Activated naive CD4-positive, alpha-beta T cell treated with anti-CD3 and anti-CD28 coated beads, Interleukin-2, amount 50 U/mL, for 16 hours (primary cell): ENCODE results near the gene EBLN2.

Experiments
- DNase-seq: peaks from one replicate; pipeline ENCODE4 v3.0.0-alpha.2; 2020

EBLN2 gene

DNA sequence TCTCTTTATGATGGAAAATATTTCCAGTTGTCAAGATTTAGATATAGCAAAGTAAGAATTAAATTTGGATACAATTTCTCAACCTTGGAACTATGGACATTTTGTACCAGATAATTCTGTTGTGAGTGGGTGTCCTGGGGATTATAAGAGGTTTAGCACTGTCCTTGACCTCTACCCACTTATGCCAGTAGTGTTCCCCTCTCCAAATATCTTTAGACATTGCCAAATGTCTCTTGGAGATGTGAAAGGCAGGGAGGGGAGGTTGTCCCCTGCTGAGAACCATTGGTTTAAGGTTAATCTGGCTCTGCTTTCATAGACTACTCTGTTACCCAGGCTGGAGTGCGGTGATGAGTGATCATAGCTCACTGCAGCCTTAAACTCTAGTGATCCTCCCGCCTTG is at the start of gene EBLN2:
EBLN2 (plus strand) TSS at position 244 of the 400 bp plus-strand sequence. CDS start 423 bp downstream, outside the sequence.
- no peak for DNase-seq

DNA sequence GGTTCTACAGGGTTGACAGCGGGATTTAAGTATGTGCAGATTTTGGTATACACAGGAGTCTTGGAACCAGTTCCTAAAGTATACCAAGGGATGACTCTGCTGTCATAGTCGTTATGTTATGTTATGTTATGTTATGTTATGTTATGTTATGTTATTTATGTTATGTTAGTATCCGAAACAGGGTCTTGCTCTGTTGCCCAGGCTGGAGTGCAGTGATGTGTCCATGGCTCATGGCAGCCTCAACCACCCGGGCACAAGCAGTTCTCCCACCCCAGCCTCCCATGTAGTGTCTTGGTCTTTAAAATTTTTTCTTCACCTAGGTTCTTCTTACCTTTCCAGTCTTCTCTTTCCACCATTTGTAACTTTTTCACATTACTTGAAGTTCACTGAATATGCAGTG is 43.2 kb upstream of the EBLN2 start:
- no peak for DNase-seq

DNA sequence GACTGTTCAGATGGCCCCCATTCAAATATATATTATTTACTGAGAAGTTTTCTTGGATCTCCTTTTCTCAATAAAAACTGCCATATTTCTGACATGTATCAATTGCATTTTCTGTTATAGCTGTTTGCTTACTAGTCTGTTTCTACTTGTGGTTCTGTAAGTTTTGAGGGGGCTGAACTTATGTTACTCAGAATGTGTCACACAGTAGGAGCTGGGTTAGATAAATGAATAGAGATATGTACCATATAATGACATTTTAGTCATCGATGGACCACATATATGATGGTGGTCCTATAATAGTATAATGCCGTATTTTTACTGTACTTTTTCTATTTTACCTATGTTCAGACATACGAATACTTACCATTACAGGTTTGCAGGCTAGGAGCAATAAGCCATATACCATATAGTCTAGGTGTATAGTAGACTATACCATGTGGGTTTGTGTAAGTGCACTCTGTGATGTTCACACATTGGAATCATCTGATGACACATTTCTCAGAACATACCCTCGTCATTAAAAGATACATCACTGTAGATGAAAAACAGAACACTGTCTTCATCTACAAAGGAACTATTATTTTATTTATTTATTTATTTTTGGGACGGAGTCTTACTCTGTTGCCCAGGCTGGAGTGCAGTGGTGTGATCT is 42.5 kb upstream of the EBLN2 start:
- DNase-seq = no peak

DNA sequence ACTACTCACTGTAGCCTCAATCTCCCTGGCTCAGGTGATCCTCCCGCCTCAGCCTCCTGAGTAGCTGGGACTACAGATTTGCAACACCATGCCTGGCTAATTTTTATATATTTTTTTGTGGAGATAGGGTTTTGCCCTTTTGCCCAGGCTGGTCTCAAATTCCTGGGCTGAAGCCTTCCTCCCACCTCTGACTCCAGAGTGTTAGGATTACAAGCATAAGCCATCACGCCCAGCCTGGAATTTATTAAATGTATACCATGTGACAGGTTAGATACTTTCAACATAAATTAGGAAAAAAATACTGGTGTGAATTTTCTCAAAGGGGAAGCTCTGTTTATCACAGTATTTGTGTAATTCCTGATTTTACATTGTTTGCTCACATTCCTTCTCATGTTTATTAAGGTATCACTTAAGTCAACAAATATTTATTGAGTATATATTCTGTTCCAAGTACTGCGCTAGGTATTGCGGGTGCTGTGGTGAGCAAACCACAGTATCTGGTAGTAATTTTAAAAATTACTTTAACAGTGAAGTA is 40.1 kb upstream of the EBLN2 start:
- no peak for DNase-seq

DNA sequence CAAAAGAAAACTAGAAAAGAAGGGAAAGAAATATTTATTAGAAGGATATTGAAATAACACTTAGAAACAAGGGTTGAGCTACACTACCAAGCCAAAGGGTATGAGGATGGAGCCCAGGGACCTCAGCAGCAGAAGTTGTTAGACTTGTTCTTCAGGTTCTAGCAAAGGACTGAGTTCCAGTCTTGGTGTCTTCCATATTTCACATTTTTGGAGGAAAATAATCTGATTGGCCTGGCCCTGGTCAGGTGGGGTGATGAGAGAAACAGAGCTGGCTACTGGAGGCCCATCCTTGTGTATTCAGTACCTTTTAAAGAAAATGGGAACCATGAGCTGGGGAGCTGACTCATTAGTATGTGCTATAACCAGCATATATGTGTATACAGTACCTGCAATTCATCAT is 36.6 kb upstream of the EBLN2 start:
- DNase-seq = no peak

DNA sequence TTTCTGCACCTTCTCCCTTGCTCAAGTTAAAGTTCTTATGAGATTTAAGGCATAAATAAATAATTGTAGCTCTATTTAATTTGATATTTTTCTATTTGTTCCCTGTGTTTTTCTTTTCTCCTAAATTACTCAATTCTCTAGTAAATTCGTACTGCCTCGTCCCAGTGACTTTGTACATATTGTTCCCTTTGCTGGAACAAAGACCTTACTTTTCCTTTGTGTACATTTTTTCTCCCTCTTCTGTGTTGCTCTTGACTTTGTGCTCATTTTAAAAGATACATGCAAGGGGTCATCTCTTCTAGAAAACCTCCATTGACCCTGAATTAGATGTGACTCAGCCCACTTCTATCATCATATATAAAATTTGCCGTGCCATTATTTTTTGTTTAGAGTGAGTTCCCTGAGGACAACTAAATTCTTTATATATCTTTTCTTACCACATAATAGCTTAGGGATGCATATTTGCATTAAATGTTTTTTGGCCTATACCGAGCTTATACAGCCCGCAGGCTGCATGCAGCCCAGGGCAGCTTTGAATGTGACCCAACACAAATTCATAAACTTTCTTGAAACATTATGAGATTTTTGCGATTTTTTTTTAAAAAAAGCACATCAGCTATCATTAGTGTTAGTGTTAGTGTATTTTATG is 35.2 kb upstream of the EBLN2 start:
- DNase-seq = no peak

DNA sequence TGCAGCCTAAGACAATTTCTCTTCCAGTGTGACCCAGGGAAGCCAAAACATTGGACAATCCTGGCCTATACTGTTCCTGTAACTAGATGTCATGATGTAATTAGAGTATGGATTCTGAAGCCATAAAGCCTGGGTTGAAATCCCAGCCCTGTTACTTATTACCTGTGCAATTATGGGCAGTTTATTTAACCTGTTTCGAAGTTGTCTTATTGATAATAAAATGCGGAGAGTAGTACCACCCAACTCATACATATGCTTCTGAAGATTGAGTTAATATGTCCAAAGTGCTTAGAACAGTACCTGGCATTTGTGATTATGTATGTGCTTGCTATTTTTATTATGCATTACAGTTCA is 34.7 kb upstream of the EBLN2 start:
- no peak for DNase-seq

DNA sequence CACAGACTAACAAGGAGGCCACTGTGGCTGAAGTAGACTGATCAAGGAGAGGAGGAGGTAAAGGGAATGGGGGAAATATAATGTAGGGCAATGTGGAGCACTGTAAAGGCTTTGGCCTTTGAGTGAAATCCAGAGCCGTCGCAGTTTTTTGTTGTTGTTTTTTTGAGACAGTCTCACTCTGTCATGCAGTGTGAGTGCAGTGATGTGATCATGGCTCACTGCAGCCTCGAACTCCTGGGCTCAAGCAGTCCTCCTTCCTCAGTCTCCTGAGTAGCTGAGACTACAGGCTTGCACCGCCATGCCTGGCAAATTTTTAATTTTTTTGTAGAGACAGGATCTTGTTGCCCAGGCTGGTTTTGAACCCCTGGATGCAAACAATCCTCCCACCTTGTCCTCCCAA is 32.7 kb upstream of the EBLN2 start:
- DNase-seq = no peak

DNA sequence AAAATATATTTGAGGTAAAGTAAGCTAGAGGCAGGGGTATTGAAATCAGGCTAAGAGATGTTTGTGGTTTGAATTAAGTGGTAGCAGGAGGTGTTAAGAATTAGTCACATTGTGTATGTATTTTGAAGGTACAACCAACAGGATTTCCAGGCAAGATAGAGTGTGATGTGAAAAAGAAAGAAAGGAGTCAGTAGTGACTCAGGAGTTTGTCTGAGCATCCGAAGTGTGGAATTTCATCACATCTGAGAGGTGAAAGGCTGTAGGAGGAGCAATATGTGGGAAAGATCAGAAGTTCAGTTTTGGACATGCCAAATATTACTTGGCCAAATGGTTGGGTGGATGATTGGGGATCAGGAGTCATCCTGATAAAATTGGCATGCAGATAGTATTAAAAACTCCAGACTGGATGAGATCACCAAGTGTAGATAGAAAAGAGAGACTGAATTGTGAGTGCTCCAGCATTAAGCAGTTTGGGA is 32.1 kb upstream of the EBLN2 start:
- DNase-seq = no peak

DNA sequence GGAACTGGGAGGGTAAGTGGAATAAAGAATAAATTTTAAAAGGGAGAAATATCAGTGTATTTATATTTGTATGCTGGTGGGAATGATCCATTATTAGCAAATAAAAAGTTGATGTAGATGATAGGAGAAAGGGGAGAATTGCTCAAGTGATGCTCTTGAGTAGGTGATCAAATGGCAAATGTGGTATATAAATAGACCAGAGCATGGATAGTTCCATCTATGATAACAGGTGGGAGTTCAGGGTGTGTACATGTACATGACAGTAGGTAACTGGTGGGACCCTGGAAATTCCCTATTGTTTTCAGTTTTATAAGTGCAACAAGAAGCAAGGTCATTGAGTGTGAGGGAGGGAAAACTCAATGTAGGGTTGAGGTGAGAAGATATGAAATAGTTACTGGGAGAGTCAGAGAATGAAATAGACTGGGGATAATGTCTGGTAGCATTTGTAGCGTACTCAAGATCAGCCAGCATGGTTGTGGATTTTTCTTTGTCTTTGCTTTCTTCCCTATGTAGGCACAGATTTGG is 31.3 kb upstream of the EBLN2 start:
- no peak for DNase-seq

DNA sequence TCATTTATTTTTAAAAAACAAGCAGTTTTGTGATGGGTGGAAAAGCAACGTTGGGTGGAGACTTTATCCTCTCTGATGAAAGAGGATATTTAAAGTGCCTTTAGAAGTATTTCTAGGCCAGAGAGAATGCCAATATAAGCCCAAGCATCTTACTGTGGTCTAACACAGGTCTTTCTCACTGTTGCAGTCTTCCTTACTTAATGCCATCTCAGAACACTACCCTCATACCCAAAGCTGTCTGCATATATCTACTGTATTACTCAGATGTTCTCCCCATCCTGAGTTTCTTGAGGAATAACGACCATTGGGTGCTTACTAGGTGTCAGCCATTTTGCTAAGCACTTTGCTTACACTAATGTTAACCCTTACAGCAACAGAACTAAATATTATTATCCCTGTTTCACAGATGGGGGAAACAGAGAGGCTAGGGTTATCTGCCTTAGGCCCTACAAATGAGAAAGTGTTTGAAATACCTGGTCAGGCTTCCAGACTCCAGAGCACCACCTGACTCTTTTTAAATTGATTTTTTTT is 29.8 kb upstream of the EBLN2 start:
- DNase-seq = no peak

DNA sequence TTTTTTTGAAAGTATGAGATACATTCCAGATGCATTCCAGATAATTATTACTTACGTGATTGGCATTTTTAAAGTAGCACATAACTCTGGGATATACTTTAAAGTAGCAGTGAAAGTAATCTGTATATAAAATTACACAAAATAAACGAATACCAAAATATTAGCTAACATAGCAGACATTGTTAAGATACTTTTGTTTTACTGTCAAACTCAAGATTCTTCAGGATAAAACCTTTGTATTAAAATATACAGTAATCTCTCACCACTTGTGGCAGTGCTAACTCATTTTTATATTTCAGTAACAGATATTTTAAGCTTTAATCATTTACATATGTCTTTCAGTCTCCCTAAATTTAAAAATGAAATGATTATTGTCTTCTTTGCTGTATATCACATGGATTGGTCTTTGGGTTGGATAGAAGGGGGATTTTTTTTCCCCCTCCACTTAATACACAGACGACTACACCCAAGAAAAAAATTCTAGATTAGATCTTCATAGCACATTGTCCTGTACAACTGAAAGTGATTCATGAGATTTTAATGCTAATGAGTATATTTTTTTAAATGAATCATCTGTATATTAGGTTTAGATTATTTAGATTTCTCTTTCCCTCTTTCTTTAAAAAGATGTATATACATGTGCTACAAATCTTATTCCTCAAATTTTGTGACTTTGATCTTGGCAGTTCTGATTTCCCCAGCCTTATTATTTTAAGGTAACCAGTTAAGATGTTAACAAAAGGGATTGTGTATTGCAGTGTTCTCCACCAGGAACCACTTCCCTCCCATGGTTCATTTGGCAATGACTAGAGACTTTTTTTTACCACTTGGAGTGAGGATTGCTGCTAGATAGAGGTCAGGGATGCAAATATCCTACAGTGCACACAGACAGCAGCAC is 24.5 kb upstream of the EBLN2 start:
- DNase-seq = no peak

DNA sequence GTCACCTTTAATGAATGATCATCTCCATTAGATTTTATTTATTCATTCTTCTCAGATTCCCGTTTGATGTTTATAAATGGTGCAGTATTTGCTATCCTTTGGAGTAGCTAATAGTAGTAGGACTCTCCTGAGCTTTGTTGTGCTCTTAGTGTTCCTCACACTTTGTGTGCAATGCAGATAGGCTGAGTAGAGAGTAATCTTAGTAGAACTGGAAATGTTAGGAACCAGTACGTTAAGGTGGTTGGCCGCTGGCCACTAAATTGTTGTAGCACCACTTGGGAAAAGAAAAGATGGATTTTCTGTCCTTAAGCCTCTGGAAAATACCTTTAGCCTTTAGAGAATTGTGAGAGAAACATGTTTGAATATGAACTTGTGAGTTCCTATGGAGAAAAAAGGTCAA is 19.9 kb upstream of the EBLN2 start:
- no peak for DNase-seq

DNA sequence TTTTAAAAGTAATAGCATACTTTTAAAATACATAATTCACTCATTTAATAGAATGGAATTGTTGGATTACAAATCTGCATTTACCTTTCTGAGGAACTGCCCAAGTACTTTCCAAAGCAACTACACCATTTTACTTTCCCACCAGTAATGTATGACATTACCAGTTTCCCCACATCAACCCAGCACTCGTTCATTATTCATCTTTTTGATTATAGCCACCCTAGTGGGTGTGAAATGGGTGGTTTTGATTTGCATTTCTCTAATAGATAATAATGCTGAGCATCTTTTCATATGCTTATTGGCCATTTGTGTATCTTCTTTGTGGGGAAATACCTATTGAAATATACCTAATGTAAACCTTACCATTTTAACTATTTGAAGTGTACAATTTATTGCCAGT is 18.0 kb upstream of the EBLN2 start:
- no peak for DNase-seq

DNA sequence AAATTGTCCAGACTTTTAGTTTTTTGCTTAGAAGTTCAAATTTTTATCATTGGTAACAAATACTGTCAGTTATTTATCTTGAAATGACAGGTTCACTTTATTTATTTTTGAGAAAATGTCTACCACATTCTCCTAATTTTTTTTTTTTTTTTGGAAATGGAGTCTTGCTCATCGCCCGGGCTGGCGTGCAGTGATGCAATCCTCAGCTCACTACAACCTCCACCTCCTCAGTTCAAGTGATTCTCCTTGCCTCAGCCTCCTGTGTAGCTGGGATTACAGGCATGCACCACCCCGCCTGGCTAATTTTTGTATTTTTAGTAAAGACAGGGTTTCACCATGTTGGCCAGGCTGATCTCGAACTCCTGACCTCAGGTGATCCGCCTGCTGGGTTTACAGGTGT is 16.1 kb upstream of the EBLN2 start:
- DNase-seq = no peak

DNA sequence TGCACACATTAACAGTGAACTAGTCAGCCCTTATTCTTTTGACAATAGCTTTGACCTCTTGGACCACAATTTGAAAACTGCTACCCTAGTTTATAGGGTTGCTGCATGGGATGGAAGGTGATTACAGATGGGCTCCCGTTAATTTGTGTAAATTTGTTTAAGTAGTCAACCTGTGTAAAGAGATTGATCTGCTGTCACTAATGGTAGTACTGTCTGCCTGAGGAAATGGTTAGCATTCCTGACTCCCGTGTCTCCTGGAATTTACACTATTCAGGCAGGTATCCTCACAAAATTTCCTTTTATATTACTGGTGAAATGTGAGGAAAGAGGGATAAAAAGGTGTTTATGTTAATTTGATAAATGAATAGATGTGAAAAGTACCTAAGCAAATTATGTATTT is 15.3 kb upstream of the EBLN2 start:
- no peak for DNase-seq

DNA sequence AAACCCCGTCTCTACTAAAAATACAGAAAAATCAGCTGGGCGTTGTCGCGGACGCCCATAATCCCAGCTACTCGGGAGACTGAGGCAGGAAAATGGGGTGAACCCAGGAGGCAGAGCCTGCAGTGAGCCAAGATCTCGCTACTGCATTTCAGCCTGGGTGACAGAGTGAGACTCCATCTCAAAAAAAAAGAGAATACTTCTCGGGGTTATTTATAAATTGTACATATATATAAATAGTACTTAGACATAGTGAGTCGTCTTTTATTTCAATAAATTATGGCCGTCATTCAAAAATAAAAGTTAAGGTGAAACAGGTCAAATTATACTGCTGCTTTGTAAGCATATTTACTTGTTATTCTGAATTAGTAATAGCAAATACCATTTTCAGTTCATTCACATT is 12.1 kb upstream of the EBLN2 start:
- DNase-seq = no peak

DNA sequence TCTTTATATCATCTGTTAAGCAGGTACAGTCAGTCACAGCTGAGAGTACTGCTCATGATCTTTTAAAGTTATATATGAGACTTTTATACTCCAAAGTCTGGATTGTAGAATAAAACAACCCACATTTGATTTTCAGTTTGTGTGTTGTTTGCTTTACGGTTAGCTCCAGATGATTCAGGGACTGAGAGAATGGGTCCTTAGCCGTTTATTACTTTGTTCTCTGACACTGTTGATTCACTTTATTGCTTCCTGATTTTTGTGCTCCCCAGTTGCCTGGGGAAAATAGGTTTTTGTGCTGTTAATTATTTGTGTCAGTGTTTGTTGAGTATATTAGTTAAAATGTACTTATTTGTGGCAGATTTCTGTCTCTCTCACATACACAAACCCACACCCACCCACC is 8.6 kb upstream of the EBLN2 start:
- DNase-seq = no peak

DNA sequence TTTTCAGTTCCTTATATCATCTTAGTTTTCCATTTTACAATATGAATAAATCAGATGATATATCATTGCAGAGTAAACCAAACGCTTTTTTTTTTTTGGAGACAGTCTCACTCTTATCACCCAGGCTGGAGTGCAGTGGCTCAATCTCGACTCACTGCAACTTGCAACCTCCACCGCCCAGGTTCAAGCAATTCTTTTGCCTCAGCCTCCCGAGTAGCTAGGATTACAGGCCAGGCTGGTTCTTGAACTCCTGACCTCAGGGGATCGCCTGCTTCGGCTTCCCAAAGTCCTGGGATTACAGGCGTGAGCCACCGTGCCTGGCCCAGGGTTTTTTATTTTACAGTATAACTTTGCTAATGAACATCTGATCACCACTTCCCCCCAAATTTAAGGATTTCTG is 5.9 kb upstream of the EBLN2 start:
- DNase-seq = no peak

DNA sequence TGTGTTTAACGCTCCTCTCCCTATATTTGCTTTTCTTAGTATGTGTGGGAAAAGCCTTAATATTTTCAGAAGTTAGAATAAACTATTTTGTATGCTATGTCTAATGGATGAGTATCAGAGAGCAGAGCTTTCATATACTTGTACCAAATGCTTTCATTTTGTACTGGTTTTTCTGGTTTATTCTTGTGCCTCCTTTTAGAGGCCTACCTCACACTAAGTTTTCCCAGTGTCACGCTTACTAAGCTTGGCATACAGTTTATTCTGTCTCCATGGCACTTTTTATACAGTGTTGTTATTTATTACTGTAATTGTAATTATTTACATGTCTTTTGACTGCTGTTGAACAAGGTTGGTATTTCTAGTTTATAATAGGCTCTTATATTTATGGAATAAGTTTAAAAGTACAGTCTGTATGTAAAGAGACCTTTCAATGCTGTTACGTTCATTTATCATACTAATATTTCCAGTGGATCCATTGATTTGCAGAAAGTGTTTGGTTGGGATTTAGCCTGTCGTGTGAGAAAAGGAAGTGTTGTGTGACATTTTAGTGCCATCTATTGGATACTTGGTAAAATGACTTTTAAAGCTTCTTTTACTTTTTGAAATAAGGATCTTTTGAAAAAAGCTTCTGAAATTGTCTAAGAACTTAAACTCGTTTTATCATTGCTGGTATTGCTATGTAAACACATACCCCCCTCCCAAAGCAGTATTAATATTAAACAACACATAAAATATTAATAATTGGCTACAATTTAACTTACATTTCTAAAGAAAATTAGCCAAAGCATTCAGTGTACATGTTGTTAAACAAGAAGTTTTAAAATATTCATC is 5.2 kb upstream of the EBLN2 start:
- DNase-seq = no peak

DNA sequence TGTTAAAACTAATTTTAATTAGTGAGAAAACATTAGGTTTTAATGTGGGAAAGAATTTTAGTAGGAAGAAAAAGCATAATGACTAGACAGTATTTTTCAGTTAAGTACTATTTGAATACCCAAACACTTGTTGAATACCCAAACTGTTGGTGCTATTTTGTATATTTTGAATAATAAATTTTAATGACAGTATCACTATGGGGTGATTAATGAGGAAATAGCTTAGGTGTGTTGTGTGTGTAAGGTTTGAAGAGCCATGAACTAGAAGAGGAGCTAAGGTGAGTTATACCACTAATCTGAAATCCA is 4.7 kb upstream of the EBLN2 start:
- DNase-seq = no peak

DNA sequence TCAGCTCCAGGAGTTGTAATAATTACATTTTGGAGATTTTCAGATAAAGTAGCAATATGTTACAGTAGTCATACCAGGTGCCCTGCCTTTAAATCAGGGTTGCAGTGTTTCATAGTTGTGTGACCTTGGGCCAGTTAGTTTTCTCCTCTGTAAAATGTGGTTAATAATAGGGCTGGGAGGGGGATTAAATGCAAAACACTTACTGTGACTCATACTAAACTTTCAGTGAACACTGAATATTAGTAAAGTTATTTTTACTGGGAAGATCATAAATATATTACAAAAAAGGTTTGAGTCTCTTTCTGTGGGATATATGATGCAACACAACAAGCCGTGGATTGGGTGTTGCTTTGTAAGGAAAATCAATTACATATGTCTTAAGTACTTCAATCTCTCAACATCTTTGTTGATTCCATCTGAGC is 1.1 kb upstream of the EBLN2 start:
- no peak for DNase-seq
